ENCODE data around the gene DRD1.
"Not testable (repeated sequence)": the region's sequence is repeated elsewhere in the genome, so short reads cannot be mapped to it uniquely, and the experiment has no call there.

DNA sequence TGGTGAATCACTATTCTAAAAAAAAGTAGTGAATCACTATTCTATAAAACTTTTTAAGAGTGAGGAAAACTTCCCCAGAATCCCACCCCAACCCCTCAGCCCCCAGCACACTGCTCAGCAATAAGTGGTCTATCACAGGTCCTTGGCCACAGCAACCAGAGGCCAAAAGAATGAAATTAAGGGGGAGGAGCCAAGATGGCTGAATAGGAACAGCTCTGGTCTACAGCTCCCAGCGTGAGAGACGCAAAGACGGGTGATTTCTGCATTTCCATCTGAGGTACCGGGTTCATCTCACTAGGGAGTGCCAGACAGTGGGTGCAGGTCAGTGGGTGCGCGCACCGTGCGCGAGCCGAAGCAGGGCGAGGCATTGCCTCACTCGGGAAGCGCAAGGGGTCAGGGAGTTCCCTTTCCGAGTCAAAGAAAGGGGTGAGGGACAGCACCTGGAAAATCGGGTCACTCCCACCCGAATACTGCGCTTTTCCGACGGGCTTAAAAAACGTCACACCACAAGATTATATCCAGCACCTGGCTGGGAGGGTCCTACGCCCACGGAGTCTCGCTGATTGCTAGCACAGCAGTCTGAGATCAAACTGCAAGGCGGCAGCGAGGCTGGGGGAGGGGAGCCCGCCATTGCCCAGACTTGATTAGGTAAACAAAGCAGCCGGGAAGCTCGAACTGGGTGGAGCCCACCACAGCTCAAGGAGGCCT is 46.2 kb downstream of the DRD1 start:
- not testable (repeated sequence) for TF ChIP-seq RAD21 (IDR thresholded peaks at IDR 0.05; ENCODE audit: low read depth); JUND (IDR thresholded peaks at IDR 0.05); POLR2A (IDR thresholded peaks at IDR 0.05; ENCODE audit: borderline replicate concordance, extremely low read depth, insufficient read depth, insufficient read length)
- TF ChIP-seq, protein P1, sequence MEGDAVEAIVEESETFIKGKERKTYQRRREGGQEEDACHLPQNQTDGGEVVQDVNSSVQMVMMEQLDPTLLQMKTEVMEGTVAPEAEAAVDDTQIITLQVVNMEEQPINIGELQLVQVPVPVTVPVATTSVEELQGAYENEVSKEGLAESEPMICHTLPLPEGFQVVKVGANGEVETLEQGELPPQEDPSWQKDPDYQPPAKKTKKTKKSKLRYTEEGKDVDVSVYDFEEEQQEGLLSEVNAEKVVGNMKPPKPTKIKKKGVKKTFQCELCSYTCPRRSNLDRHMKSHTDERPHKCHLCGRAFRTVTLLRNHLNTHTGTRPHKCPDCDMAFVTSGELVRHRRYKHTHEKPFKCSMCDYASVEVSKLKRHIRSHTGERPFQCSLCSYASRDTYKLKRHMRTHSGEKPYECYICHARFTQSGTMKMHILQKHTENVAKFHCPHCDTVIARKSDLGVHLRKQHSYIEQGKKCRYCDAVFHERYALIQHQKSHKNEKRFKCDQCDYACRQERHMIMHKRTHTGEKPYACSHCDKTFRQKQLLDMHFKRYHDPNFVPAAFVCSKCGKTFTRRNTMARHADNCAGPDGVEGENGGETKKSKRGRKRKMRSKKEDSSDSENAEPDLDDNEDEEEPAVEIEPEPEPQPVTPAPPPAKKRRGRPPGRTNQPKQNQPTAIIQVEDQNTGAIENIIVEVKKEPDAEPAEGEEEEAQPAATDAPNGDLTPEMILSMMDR (IDR thresholded peaks at IDR 0.05 in 2 of 3, conservative IDR thresholded peaks at IDR 0.05 in 1 of 3; ENCODE audit: borderline replicate concordance in 1 of 3, insufficient read depth in 1 of 3, low read depth in 2 of 3, low read length in 2 of 3): not testable (repeated sequence)
- TF ChIP-seq, protein P2, sequence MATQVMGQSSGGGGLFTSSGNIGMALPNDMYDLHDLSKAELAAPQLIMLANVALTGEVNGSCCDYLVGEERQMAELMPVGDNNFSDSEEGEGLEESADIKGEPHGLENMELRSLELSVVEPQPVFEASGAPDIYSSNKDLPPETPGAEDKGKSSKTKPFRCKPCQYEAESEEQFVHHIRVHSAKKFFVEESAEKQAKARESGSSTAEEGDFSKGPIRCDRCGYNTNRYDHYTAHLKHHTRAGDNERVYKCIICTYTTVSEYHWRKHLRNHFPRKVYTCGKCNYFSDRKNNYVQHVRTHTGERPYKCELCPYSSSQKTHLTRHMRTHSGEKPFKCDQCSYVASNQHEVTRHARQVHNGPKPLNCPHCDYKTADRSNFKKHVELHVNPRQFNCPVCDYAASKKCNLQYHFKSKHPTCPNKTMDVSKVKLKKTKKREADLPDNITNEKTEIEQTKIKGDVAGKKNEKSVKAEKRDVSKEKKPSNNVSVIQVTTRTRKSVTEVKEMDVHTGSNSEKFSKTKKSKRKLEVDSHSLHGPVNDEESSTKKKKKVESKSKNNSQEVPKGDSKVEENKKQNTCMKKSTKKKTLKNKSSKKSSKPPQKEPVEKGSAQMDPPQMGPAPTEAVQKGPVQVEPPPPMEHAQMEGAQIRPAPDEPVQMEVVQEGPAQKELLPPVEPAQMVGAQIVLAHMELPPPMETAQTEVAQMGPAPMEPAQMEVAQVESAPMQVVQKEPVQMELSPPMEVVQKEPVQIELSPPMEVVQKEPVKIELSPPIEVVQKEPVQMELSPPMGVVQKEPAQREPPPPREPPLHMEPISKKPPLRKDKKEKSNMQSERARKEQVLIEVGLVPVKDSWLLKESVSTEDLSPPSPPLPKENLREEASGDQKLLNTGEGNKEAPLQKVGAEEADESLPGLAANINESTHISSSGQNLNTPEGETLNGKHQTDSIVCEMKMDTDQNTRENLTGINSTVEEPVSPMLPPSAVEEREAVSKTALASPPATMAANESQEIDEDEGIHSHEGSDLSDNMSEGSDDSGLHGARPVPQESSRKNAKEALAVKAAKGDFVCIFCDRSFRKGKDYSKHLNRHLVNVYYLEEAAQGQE (IDR thresholded peaks at IDR 0.05; ENCODE audit: low read depth): not testable (repeated sequence)

Measured in HCT116 (cell line).